ENCODE results near the gene NOP53. TPM values are rescaled to one million over a fixed set of nuclear protein-coding genes. Genes with fewer than 3 reads are reported as not detected.

Gene NOP53
- total and polyA plus RNA-seq, 2 of the 8 experiments (the other 6 are each of a cell fraction or from before 2014, with no cell fraction given) = 107 to 245 TPM

GRCh38 chr19:47806435-47806834 is 61.1 kb downstream of the NOP53 start:
- no peak overlapping the region for H3K4me2 ChIP-seq (ENCODE audit: insufficient read depth in 1 of 2, low read depth in 2 of 2, low read length in 2 of 2)
- no peak overlapping the region for H3K4me3 ChIP-seq (ENCODE audit: extremely low read depth in 1 of 4, insufficient read depth in 2 of 4, low read depth in 3 of 4, low read length in 4 of 4)
- no peak overlapping the region for H4K91ac ChIP-seq (replicated peaks; ENCODE audit: insufficient read length, low read length)
- H2AK5ac ChIP-seq (ENCODE audit: low read depth, low read length) = no peak overlapping the region
- CTCF ChIA-PET (ENCODE audit: partially characterized antibody) = interaction anchor here (0.8 to 4.6 kb wide), 11 partner anchors 9 to 100 kb away, joined by 3 to 19 read pairs (median 5); no protein-coding TSS in a partner anchor
- no peak overlapping the region for H3K4ac ChIP-seq (replicated peaks; ENCODE audit: insufficient read length, low read depth, low read length)
- no peaks in the 10 kb centered on the region for H3K79me2 ChIP-seq (ENCODE audit: control insufficient read depth in 1 of 2, insufficient read depth in 2 of 2, low read length in 2 of 2)
- no peaks in the 10 kb centered on the region for H3K9me3 ChIP-seq (ENCODE audit: insufficient read depth in 2 of 2, low read depth in 1 of 2, low read length in 1 of 2)
- no peaks in the 10 kb centered on the region for H3K36me3 ChIP-seq (ENCODE audit: control insufficient read depth in 2 of 4, insufficient read depth in 4 of 4, low read length in 3 of 4)
- H3K27ac ChIP-seq (ENCODE audit: low read depth, low read length) = no peak overlapping the region
- H4K5ac ChIP-seq (ENCODE audit: insufficient read length, low read depth, low read length) = no peak overlapping the region
- H3K4me1 ChIP-seq (replicated peaks in 1 of 4; ENCODE audit: control insufficient read depth in 3 of 4, insufficient read depth in 4 of 4, low read length in 3 of 4) = no peaks in the 10 kb centered on the region
- 90% methylated on average over 6 of the region's 6 CpGs; no CpG with 5 or more reads in 1 of the 2 experiments for WGBS, 2 experiments (ENCODE audit: extremely low coverage in 1 of 2, insufficient coverage in 1 of 2, insufficient read length in 1 of 2, insufficient replicate concordance in 2 of 2, low coverage in 1 of 2, low lambda C conversion rate in 2 of 2, missing lambda C conversion rate in 1 of 2)
- H3K27me3 ChIP-seq (replicated peaks in 1 of 4; ENCODE audit: control insufficient read depth in 3 of 4, extremely low read depth in 1 of 4, insufficient read depth in 3 of 4, low read length in 3 of 4) = no peaks in the 10 kb centered on the region
- FAIRE-seq (no peak), DNase-seq (ENCODE audit: low read depth in 1 of 2, low spot score in 2 of 2) (no peak)
- H3K56ac ChIP-seq (replicated peaks; ENCODE audit: insufficient read length, low read depth, low read length) = no peak overlapping the region
- no peaks in the 10 kb centered on the region for H3K23me2 ChIP-seq (ENCODE audit: low read depth, low read length)
- H3K23ac ChIP-seq (ENCODE audit: insufficient read length) = no peak overlapping the region
- H2AFZ ChIP-seq (ENCODE audit: low read length) = no peak overlapping the region
- no peak overlapping the region for H2BK12ac ChIP-seq (ENCODE audit: low read depth, low read length)
- H3K18ac ChIP-seq (ENCODE audit: extremely low read depth, low read length) = no peak overlapping the region
- POLR2A ChIA-PET (ENCODE audit: partially characterized antibody) = interaction anchor here (0.6 to 0.8 kb wide), 3 partner anchors 46 to 70 kb away, joined by 3 to 8 read pairs (median 4); no protein-coding TSS in a partner anchor
- no peak overlapping the region for H2BK5ac ChIP-seq (ENCODE audit: low read depth, low read length)
- no peak overlapping the region for H2BK20ac ChIP-seq (ENCODE audit: low read length)
- no peaks in the 10 kb centered on the region for H4K20me1 ChIP-seq (replicated peaks in 1 of 2; ENCODE audit: control insufficient read depth in 1 of 2, insufficient read depth in 2 of 2, low read length in 2 of 2)
- no peak for TF ChIP-seq CREB1 (IDR thresholded peaks at IDR 0.05)
- TF ChIP-seq SUZ12 (IDR thresholded peaks at IDR 0.05; ENCODE audit: low read length) = no peak
- no peak for TF ChIP-seq ZNF274 (IDR thresholded peaks at IDR 0.05; ENCODE audit: borderline replicate concordance, extremely low read depth, low read length)
- TF ChIP-seq SIN3A (conservative IDR thresholded peaks at IDR 0.05 in 1 of 2, IDR thresholded peaks at IDR 0.05 in 1 of 2; ENCODE audit: low read depth in 1 of 2, low read length in 2 of 2) = no peak
- TF ChIP-seq EGR1 (IDR thresholded peaks at IDR 0.05; ENCODE audit: borderline replicate concordance, low read depth, low read length) = no peak
- H2BK120ac ChIP-seq (replicated peaks; ENCODE audit: low read depth, low read length) = no peak overlapping the region
- H4K8ac ChIP-seq (ENCODE audit: extremely low read depth, insufficient read depth, low read length) = no peak overlapping the region
- H3K14ac ChIP-seq (ENCODE audit: insufficient read length) = no peak overlapping the region
- H3K9ac ChIP-seq (replicated peaks in 1 of 4; ENCODE audit: extremely low read depth in 1 of 4, low read depth in 3 of 4, low read length in 3 of 4) = no peak overlapping the region
- H3K79me1 ChIP-seq (ENCODE audit: low read depth, low read length) = no peaks in the 10 kb centered on the region
- no peak overlapping the region for H2BK15ac ChIP-seq (ENCODE audit: low read length)
